ENCODE measurements around the gene DDX27.

DNA sequence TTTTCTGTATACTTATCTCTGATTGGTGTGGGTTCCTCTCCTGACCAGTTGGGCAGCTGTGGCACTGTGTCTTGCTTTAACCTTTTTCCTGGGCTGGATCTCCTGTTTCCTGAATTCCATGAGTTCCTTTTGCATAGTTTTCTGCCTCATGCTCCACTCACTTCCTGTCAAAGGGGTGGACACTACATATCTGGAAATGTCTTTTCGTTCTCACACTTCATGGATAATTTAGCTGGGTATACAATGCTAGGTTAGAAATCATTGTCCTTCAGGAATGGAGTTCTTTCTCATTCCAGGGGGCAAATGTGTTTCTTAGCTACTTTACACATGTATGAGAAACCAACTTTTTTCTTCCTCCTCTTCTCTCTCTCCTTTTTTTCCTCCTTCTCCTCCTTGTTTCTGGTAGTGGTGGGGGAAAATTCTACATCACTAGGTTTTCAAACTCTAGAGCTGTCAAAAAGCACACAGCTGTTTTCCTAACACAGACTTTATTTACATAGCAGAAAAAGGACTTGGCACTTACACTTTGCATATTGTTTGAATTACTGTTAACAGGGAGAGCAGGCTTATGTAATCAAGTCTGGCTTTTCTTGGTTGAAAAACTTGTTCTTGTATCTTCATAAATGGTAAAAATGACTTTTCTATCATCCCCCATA, 9.0 kb upstream of the DDX27 start:
- no peak for TF ChIP-seq FOXK1 (CRISPR knock-in tag; IDR thresholded peaks at IDR 0.05; ENCODE audit: borderline replicate concordance)
- no peak for TF ChIP-seq MEF2A (IDR thresholded peaks at IDR 0.05; ENCODE audit: control insufficient read depth, low read depth, low read length)
- TF ChIP-seq TCF15 (CRISPR knock-in tag; IDR thresholded peaks at IDR 0.05): no peak
- TF ChIP-seq, protein P1, sequence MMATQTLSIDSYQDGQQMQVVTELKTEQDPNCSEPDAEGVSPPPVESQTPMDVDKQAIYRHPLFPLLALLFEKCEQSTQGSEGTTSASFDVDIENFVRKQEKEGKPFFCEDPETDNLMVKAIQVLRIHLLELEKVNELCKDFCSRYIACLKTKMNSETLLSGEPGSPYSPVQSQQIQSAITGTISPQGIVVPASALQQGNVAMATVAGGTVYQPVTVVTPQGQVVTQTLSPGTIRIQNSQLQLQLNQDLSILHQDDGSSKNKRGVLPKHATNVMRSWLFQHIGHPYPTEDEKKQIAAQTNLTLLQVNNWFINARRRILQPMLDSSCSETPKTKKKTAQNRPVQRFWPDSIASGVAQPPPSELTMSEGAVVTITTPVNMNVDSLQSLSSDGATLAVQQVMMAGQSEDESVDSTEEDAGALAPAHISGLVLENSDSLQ (IDR thresholded peaks at IDR 0.05): no peak
- no peak for TF ChIP-seq BHLHE40 (IDR thresholded peaks at IDR 0.05; ENCODE audit: low read length)
- TF ChIP-seq EWSR1 (IDR thresholded peaks at IDR 0.05; ENCODE audit: borderline replicate concordance, low read depth, partially characterized antibody): no peak
- no peak for TF ChIP-seq FOXA3 (CRISPR knock-in tag; conservative IDR thresholded peaks at IDR 0.05 in 1 of 2, IDR thresholded peaks at IDR 0.05 in 1 of 2)
- no peak for TF ChIP-seq TBP (optimal IDR thresholded peaks at IDR 0.05; ENCODE audit: low read depth, low read length)
- no peak for TF ChIP-seq JUNB (CRISPR knock-in tag; conservative IDR thresholded peaks at IDR 0.05)
- no peak for TF ChIP-seq PHB (CRISPR knock-in tag; IDR thresholded peaks at IDR 0.05)
- no peak for TF ChIP-seq ESRRA (IDR thresholded peaks at IDR 0.05; ENCODE audit: borderline replicate concordance, low read depth)
